Heart left ventricle (tissue), 13 donors: ENCODE data around the gene CDC42EP1.

Experiments used
- POLR2A ChIP-seq, 2 donors: fragments of 450-650 bp; IDR thresholded peaks; one replicate each; pipeline ENCODE4 v1.6.1; 2017; ENCODE audit warnings: antibody characterized with exemption in 2 of 2, mild to moderate bottlenecking in 2 of 2, moderate library complexity in 2 of 2
- TF ChIP-seq, protein P1 (sequence below), 12 donors: fragments of 200-600 bp; sonication (generic) in 4 of 12; IDR thresholded peaks; one replicate each; pipeline versions ENCODE4 v1.5.0 to v1.8.0; 2018 to 2022; ENCODE audit warnings: antibody characterized with exemption in 12 of 12, mild to moderate bottlenecking in 5 of 12
- donor health status: ischemic (EF 13 %, LVEDD 7.1; RV severe dilation, severe dysfunction).
- donor health status: DM: no; HTN: yes; CAD: no.
- donor health status: DM: no; HTN: no; CAD: no.
- donor health status: ischemic (EF 25% LVEDD 6.9; RV normal size, moderate dysfunction).
- donor health status: ischemic (EF 25% LVEDD 5.7; RV mildly dilated, moderate dysfunction).
- donor health status: ischemic (EF 35%, LVEDD 5.7; RV mildly dilated, moderate dysfunction).
- donor health status: nonischemic (EF 11% LVEDD 7.7; RV severe dilation, severe dysfunction).
- donor health status: DM: yes; HTN: yes; CAD: no.
- donor health status: PGD.
- donor health status: ischemic (EF 29% LVEDD 5.4; RV normal size, mild dysfunction).
- donor health status: nonischemic (EF 23%, LVEDD 6.1; RV moderate dilation, normal function).

- TF ChIP-seq POLR2A (IDR thresholded peaks at IDR 0.05), result no peak
- TF ChIP-seq, protein P1, sequence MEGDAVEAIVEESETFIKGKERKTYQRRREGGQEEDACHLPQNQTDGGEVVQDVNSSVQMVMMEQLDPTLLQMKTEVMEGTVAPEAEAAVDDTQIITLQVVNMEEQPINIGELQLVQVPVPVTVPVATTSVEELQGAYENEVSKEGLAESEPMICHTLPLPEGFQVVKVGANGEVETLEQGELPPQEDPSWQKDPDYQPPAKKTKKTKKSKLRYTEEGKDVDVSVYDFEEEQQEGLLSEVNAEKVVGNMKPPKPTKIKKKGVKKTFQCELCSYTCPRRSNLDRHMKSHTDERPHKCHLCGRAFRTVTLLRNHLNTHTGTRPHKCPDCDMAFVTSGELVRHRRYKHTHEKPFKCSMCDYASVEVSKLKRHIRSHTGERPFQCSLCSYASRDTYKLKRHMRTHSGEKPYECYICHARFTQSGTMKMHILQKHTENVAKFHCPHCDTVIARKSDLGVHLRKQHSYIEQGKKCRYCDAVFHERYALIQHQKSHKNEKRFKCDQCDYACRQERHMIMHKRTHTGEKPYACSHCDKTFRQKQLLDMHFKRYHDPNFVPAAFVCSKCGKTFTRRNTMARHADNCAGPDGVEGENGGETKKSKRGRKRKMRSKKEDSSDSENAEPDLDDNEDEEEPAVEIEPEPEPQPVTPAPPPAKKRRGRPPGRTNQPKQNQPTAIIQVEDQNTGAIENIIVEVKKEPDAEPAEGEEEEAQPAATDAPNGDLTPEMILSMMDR (IDR thresholded peaks at IDR 0.05), result no peak
These were observed 33.9 kb upstream of the CDC42EP1 start for GRCh38 chr22:37526376-37526775.
